IPS-18c (cell line): ENCODE measurements around the gene ELOB.

Experiments
- H3K4me3 ChIP-seq: 2 replicates; pipeline ENCODE4 v1.7.0; 2013; ENCODE audit warnings: low read depth, mild to moderate bottlenecking, low read length, moderate library complexity; ENCODE audit not compliant: insufficient read depth
- H3K9me3 ChIP-seq: one replicate; pipeline ENCODE4 v1.6.1; 2013; ENCODE audit warnings: mild to moderate bottlenecking, low read length, moderate library complexity; ENCODE audit not compliant: control insufficient read depth, insufficient read depth

ELOB gene

GRCh38 chr16:2777231-2777902 is at the start of gene ELOB:
Gene ELOB (minus strand): TSS chr16:2777280. CDS start chr16:2777239, 41 bp downstream.
- peak within 1 kb of the TSS; percentile 100 for H3K4me3 ChIP-seq
- no peaks in the 10 kb centered on the region for H3K9me3 ChIP-seq

GRCh38 chr16:2825906-2826305 is 48.8 kb upstream of the ELOB start:
- no peaks in the 10 kb centered on the region for H3K9me3 ChIP-seq
- no peak overlapping the region for H3K4me3 ChIP-seq

DNA sequence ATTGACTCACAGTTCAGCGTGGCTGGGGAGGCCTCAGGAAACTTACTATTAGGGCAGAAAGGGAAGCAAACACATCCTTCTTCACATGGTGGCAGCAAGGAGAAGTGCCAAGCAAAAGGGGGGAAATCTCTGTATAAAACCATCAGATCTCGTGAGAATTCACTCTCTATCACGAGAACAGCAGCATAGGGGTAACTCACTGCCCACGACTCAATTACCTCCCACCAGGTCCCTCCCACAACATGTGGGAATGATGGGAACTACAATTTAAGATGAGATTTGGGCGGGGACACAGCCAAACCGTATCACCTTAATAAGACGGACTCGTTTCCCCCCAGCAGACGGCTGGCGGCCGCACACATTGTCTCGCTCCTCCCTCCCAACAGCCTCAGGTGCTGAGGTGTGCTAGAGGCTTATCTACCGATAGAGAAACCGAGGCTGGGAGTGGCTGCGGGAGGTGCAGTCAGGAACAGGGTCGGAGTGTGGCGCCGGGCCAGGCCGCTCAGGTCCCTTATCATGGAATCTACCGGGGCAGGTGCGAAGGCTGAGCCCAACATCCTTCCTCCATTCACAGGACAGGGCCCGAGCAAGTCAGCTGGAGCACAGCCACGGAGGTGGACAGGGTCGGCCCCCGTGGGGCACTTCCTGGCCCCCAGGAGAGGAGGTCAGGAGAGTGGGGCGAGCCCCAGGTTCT is 48.1 kb upstream of the ELOB start:
- Histone ChIP-seq H3K4me3 (no peak overlapping the region), H3K9me3 (no peaks in the 10 kb centered on the region)

DNA sequence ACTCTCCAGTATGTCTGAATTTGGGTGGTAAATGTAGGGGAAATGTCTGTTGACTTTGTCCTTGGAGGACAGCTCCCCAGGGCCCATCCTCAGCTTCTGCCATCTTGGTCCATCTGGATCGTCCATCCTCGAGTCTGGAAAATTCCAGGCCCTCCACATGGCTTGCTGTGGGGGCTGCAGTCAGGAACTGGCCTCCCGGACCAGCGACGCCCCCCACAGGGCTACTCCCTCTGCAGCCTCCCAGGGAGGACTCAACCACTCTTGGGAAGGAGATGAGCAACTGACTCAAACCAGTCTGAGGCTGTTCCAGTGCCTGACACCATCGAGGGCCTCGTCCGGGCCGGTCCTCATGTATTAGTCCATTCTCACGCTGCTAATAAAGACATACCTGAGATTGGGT is 47.5 kb upstream of the ELOB start:
- Histone ChIP-seq H3K9me3 (no peaks in the 10 kb centered on the region), H3K4me3 (no peak overlapping the region)

DNA sequence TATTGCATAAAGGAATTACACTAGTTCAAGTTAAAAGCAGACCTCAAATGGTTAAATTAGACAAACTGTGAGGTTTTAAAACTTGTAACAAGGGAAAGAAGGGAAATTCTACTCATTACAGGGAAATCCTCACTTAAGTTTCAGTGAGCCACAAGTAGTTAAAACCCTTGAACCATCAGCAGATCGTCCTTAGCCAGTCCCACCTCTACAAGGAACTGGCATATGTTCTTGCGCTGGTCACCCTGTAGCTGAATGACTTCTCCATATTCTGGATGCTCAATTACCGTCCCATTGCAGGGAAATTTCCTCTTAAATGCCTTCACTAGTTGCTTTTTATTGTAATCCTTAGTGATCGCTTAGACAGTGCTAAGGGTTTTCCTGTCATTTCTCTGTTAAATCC is 45.4 kb upstream of the ELOB start:
- no peak overlapping the region for H3K4me3 ChIP-seq
- no peaks in the 10 kb centered on the region for H3K9me3 ChIP-seq

GRCh38 chr16:2822158-2822495 is 45.0 kb upstream of the ELOB start:
- no peaks in the 10 kb centered on the region for H3K9me3 ChIP-seq
- no peak overlapping the region for H3K4me3 ChIP-seq

DNA sequence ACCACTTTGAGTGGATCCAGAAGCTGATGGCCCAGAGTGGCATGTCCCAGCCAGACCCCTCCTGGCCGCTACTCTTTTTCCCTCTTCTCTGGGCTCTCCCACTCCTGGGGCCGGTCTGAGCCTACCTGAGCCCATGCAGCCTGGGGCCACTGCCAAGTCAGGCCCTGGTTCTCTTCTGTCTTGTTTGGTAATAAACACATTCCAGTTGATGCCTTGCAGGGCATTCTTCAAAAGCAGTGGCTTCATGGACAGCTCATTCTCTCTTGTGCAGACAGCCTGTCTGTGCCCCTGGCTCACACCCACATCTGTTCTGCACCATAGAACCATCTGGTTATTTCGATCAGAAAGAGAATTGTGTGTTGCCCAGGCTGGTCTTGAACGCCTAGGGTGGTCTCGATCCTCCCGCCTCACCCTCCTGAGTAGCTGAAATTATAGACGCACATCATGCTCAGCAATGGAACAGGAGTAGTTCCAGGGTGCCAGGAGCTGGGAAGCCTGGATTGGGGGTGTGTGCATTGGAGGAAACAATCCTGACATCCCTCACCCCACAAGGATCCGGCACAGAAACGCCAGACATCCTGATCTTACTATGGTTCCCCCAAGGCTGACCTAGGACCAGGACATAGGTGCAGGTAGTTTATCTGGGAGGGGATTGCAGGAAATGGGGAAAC is 44.5 kb upstream of the ELOB start:
- H3K4me3 ChIP-seq = no peak overlapping the region
- no peaks in the 10 kb centered on the region for H3K9me3 ChIP-seq

DNA sequence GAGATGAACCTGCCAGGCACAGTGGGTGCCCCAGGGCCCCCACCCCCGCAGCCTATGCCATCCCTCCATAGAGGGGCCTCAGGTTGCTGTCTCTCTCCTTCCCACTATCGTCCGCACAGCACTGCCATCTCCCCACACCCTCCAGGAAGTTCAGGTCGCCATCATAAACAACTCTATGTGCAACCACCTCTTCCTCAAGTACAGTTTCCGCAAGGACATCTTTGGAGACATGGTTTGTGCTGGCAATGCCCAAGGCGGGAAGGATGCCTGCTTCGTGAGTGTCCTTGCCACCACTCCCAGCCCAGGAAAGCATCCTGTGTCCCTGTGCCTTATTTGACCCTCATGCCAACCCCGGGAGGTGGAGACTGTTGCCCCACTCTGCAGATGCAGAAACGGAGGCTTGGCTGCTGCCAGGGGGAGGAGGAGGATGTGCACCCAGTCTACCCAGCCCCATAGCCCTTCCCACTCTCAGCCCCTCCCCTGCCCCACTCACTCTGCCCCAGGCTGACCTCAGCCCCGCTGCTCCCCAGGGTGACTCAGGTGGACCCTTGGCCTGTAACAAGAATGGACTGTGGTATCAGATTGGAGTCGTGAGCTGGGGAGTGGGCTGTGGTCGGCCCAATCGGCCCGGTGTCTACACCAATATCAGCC is 43.9 kb upstream of the ELOB start:
- H3K9me3 ChIP-seq = no peaks in the 10 kb centered on the region

DNA sequence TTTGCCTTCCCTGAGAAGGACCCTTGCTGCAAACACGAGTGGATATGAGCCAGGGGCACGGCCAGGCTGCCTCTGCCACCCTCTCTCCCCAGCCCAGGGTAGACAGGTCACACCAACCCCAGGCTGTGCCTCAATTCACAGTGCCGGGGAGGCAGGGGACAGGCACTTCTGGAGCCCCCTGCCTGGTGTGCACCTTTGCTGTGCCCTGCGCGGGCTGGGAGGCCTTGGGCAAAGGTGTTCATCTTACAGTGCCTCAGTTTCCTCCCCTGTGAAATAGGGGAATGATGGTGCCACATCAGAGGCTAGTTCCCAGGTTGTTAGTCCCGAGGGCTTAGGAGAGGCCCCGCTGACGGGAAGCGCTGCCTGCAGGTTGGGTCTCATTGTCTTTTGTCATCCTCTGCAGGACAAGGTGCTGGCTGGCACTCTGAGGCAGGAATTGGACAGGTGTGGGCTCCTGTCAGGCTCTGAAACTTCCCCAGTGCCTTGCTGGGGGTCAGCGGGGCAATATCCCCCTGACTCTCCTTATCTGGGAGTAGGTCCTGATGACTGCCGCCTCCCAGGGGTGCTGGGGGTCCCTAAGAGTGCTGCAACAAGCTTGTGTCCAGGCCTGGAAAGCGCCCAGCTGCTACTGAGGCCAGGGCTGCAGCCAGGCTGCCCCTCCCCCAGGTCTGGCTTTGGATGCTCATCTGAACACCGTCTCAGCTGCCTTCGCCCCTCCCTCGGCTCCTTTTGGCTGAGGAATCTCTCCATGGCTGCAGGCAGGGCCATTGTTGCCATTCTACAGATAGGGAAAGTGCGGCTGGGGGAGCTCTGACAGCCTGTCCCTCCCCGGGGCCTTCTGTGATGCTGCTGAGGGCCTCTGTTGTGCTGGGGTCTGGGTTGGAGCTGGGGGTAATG is 43.1 kb upstream of the ELOB start:
- Histone ChIP-seq H3K9me3 (no peaks in the 10 kb centered on the region), H3K4me3 (no peak overlapping the region)

More for the DNA sequence above, 43.9 kb upstream of the ELOB start:
- H3K4me3 ChIP-seq = no peak overlapping the region

GRCh38 chr16:2819179-2819938 is 42.3 kb upstream of the ELOB start:
- H3K4me3 ChIP-seq = no peak overlapping the region
- H3K9me3 ChIP-seq = no peaks in the 10 kb centered on the region

DNA sequence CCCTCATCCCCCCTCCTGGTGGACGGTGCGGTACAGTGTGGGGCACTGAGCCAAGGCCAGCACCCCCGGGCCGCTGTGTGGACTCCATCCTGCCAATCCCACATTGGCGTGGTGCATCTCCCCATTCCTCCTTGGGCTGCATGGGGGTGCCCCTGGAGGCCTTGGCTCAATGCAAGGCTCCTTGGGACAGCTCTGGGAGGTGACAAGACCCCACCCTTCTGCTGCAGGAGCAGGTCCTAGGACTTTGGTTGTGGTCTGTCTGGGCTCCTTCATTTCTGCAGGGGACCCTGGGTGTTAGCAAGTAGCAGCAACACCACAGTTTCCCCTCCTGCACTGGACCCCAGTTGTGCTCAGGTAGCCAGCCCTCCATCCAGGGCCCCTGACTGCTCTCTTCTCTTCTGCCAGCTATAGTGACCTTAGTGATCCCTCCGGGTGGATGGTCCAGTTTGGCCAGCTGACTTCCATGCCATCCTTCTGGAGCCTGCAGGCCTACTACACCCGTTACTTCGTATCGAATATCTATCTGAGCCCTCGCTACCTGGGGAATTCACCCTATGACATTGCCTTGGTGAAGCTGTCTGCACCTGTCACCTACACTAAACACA is 41.3 kb upstream of the ELOB start:
- H3K9me3 ChIP-seq = no peaks in the 10 kb centered on the region
- no peak overlapping the region for H3K4me3 ChIP-seq

DNA sequence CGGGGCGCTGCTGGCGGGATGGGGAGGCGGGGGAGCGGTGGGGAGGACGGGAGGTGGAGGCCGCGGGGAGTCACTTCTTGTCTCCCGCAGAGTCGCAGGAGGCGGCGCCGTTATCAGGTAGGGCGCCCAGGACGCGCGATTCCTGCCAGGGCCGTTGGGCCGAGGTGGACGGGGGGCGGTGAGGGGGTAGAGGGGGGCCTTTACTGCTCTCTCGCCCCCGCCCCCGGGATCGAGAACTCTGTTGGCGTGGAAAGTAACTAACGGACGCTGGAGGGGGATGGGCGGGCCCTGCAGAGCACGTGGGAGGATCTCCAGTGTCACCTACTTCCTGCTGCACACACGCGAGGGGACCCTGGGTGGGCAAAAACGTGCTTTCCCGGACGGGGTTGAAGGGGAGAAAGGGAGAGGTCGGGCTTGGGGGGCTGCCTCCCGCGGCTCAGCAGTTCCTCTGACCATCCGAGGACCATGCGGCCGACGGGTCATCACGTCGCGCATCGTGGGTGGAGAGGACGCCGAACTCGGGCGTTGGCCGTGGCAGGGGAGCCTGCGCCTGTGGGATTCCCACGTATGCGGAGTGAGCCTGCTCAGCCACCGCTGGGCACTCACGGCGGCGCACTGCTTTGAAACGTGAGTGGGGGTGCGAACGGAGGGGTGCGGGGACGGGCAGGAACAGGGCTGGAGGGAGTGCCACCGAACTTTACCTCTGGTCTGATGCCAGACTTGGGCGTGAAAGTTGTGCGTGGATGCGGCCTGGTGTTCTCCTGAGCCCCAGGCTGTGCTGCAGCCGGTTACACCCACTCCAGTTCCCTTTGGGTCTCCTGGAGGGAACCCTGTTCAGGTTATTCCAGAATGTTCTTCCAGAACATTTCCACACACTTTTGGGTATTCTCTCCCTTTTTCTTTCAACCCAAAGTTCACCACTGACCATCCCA is 40.5 kb upstream of the ELOB start:
- Histone ChIP-seq H3K4me3 (no peak overlapping the region), H3K9me3 (no peaks in the 10 kb centered on the region)

GRCh38 chr16:2816751-2817339 is 39.8 kb upstream of the ELOB start, which contains the start of gene PRSS21:
Gene PRSS21 (plus strand): TSS chr16:2817237. CDS start chr16:2817269, 32 bp downstream.
- Histone ChIP-seq H3K9me3 (no peaks in the 10 kb centered on the region), H3K4me3 (no peak within 1 kb of the TSS)

GRCh38 chr16:2815299-2815771 is 38.3 kb upstream of the ELOB start:
- no peaks in the 10 kb centered on the region for H3K9me3 ChIP-seq
- no peak overlapping the region for H3K4me3 ChIP-seq
